ENCODE results near the gene CIC. TPM values are rescaled to one million over a fixed set of nuclear protein-coding genes. Genes with fewer than 3 reads are reported as not detected.

The CIC gene
- total and polyA plus RNA-seq, 2 of the 13 experiments (the other 11 are each of a cell fraction or from before 2014, with no cell fraction given): 5.9 to 8.0 TPM

- TF ChIP-seq ZNF569 (CRISPR knock-in tag; IDR thresholded peaks at IDR 0.05; ENCODE audit: borderline replicate concordance) (no peak), IKZF1 (IDR thresholded peaks at IDR 0.05) (no peak), ZBTB42 (CRISPR knock-in tag; IDR thresholded peaks at IDR 0.05) (no peak), ERF (CRISPR knock-in tag; IDR thresholded peaks at IDR 0.05) (peak; percentile 40; the same call in 1 of the 2 replicates), SMAD3 (CRISPR knock-in tag; IDR thresholded peaks at IDR 0.05) (peak; percentile 20; the same call in 1 of the 2 replicates), SNAPC4 (CRISPR knock-in tag; IDR thresholded peaks at IDR 0.05) (0 out of 2 replicates have a peak, but pooled peaks have one; percentile 81), XRCC5 (optimal IDR thresholded peaks at IDR 0.05; ENCODE audit: low read length) (peak; percentile 83), ZNF839 (CRISPR knock-in tag; IDR thresholded peaks at IDR 0.05; ENCODE audit: borderline replicate concordance) (peak; percentile 45; the same call in 1 of the 2 replicates), GPBP1L1 (CRISPR knock-in tag; IDR thresholded peaks at IDR 0.05) (no peak), JDP2 (CRISPR knock-in tag; IDR thresholded peaks at IDR 0.05; ENCODE audit: borderline replicate concordance) (no peak), NR2F6 (IDR thresholded peaks at IDR 0.05) (0 out of 2 replicates have a peak, but pooled peaks have one; percentile 16), NR2F6 (CRISPR knock-in tag; IDR thresholded peaks at IDR 0.05) (no peak), BRD4 (CRISPR knock-in tag; IDR thresholded peaks at IDR 0.05) (0 out of 2 replicates have a peak, but pooled peaks have one; percentile 51), ZNF124 (CRISPR knock-in tag; IDR thresholded peaks at IDR 0.05) (peak; percentile 25; the same call in 1 of the 2 replicates), SMC3 (IDR thresholded peaks at IDR 0.05; ENCODE audit: low read length) (no peak), ZNF619 (CRISPR knock-in tag; IDR thresholded peaks at IDR 0.05) (no peak), FOSL2 (CRISPR knock-in tag; IDR thresholded peaks at IDR 0.05) (peak; percentile 51), ZNF879 (CRISPR knock-in tag; IDR thresholded peaks at IDR 0.05) (0 out of 2 replicates have a peak, but pooled peaks have one; percentile 47), KLF11 (CRISPR knock-in tag; IDR thresholded peaks at IDR 0.05) (peak; percentile 22; the same call in 1 of the 2 replicates), ZNF776 (CRISPR knock-in tag; IDR thresholded peaks at IDR 0.05) (peak; percentile 87)
- TF ChIP-seq, protein P1, sequence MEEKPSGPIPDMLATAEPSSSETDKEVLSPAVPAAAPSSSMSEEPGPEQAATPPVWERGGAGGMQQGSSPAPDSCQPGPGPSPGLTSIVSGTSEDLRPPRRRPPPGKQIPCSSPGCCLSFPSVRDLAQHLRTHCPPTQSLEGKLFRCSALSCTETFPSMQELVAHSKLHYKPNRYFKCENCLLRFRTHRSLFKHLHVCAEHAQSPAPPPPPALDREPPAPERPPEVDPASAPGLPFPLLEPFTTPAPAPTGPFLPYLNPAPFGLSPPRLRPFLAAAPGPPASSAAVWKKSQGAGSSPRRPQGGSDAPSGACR (CRISPR knock-in tag; IDR thresholded peaks at IDR 0.05): peak; percentile 71; the same call in 1 of the 2 replicates
- TF ChIP-seq, protein P2, sequence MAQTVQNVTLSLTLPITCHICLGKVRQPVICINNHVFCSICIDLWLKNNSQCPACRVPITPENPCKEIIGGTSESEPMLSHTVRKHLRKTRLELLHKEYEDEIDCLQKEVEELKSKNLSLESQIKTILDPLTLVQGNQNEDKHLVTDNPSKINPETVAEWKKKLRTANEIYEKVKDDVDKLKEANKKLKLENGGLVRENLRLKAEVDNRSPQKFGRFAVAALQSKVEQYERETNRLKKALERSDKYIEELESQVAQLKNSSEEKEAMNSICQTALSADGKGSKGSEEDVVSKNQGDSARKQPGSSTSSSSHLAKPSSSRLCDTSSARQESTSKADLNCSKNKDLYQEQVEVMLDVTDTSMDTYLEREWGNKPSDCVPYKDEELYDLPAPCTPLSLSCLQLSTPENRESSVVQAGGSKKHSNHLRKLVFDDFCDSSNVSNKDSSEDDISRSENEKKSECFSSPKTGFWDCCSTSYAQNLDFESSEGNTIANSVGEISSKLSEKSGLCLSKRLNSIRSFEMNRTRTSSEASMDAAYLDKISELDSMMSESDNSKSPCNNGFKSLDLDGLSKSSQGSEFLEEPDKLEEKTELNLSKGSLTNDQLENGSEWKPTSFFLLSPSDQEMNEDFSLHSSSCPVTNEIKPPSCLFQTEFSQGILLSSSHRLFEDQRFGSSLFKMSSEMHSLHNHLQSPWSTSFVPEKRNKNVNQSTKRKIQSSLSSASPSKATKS (CRISPR knock-in tag; IDR thresholded peaks at IDR 0.05): no peak
These were observed 26.3 kb upstream of the CIC start, which contains the start of gene GSK3A (continued) for GRCh38 chr19:42242512-42243409.
